HCT116 (cell line): ENCODE data around the gene NCOA5. TPM values are rescaled to one million over a fixed set of nuclear protein-coding genes. Genes with fewer than 3 reads are reported as not detected.

Experiments
- ATAC-seq: fragments of 200-7000 bp; cut with Tn5 transposase; 2 replicates; pipeline ENCODE4 v1.9.1; 2020; ENCODE audit warnings: mild to moderate bottlenecking, moderate library complexity
- BruUV-seq: library from RNA; stranded (reverse); fragments of 400-500 nt; replicated peaks from 2 replicates; lab custom pipeline; 2021; lab: Mats Ljungman, UMichigan
- CTCF ChIA-PET: fragments of 300-600 bp; sonication (Branson Sonifier 250); formaldehyde crosslinking; loops from one replicate; lab custom pipeline; 2021; ENCODE audit warnings: antibody characterized with exemption; lab: Charles Lee
- POLR2A ChIA-PET: fragments of 300-600, 350-600 bp; sonication (Branson Sonifier 250); formaldehyde crosslinking; loops from one replicate; lab custom pipeline; 2021; ENCODE audit warnings: antibody characterized with exemption; lab: Charles Lee
- RAD21 ChIA-PET, 2 experiments: fragments of 300-600 bp; sonication (Branson Sonifier 250); formaldehyde crosslinking; loops; one replicate each; lab custom pipeline; 2023; ENCODE audit warnings: low total read pairs in 2 of 2; ENCODE audit not compliant: uncharacterized antibody in 2 of 2, unreplicated experiment in 2 of 2, low non-redundant PET in 1 of 2; lab: Charles Lee
- DNase-seq: peaks from one replicate; pipeline ENCODE4 v3.0.0-alpha.2; 2010; ENCODE audit warnings: low read depth, low spot score
- H2AFZ ChIP-seq: fragments of 200-600 bp; shearing (Covaris generic), sonication (generic); 2 replicates; pipeline ENCODE4 v1.6.1; 2017; ENCODE audit warnings: low read depth, mixed run types, mixed read lengths, antibody characterized with exemption, low read length; ENCODE audit not compliant: poor library complexity, severe bottlenecking
- H3K27ac ChIP-seq: 2 replicates; pipeline ENCODE4 v1.5.1; 2012; ENCODE audit warnings: low read depth, low read length
- H3K27me3 ChIP-seq: fragments of 200-600 bp; sonication (generic); 2 replicates; pipeline ENCODE4 v1.6.1; 2016; ENCODE audit warnings: mixed run types, low read length, mixed read lengths; ENCODE audit not compliant: insufficient read depth
- H3K36me3 ChIP-seq, 2 experiments: fragments of 200-500 bp in 1 of 2; fragments of 200-600 bp in 1 of 2; sonication (Bioruptor generic) in 1 of 2; sonication (generic) in 1 of 2; 2 replicates each; pipeline versions ENCODE4 v1.5.1 to v1.6.1; 2014 to 2016; ENCODE audit warnings: low read length in 2 of 2, inconsistent platforms in 1 of 2, mixed read lengths in 1 of 2, mixed run types in 1 of 2; ENCODE audit not compliant: insufficient read depth in 2 of 2, control insufficient read depth in 1 of 2
- H3K4me1 ChIP-seq, 2 experiments: fragments of 200-600 bp in 1 of 2; sonication (generic) in 1 of 2; 2 replicates each; pipeline versions ENCODE4 v1.5.1 to v1.6.1; 2012 to 2017; ENCODE audit warnings: low read length in 2 of 2, inconsistent platforms in 1 of 2, mild to moderate bottlenecking in 1 of 2, mixed read lengths in 1 of 2, mixed run types in 1 of 2, moderate library complexity in 1 of 2; ENCODE audit not compliant: insufficient read depth in 2 of 2, control insufficient read depth in 1 of 2
- H3K4me2 ChIP-seq: fragments of 200-600 bp; sonication (generic); 2 replicates; pipeline ENCODE4 v1.6.1; 2017; ENCODE audit warnings: mixed run types, low read length, mixed read lengths
- H3K4me3 ChIP-seq, 2 experiments: fragments of 200-600 bp in 1 of 2; sonication (generic) in 1 of 2; replicated peaks in 1 of 2; 2 replicates each; pipeline ENCODE4 v1.5.1; 2011 to 2016; ENCODE audit warnings: low read length in 2 of 2, control low read depth in 1 of 2, low read depth in 1 of 2, mild to moderate bottlenecking in 1 of 2, mixed read lengths in 1 of 2, mixed run types in 1 of 2
- H3K79me2 ChIP-seq: fragments of 200-600 bp; sonication (generic); 2 replicates; pipeline ENCODE4 v1.6.1; 2017; ENCODE audit warnings: mild to moderate bottlenecking, mixed run types, low read length, moderate library complexity, mixed read lengths; ENCODE audit not compliant: insufficient read depth
- H3K9ac ChIP-seq: fragments of 200-600 bp; sonication (generic); 2 replicates; pipeline ENCODE4 v1.6.1; 2016; ENCODE audit warnings: low read length, mixed read lengths
- H3K9me2 ChIP-seq: fragments of 200-600 bp; sonication (generic), shearing (Covaris generic); 2 replicates; pipeline ENCODE4 v1.6.1; 2017; ENCODE audit warnings: mixed run types, mild to moderate bottlenecking, moderate library complexity; ENCODE audit not compliant: insufficient read depth
- H3K9me3 ChIP-seq, 2 experiments: fragments of 200-500 bp in 1 of 2; fragments of 200-600 bp in 1 of 2; sonication (Bioruptor generic) in 1 of 2; sonication (generic) in 1 of 2; 2 replicates each; pipeline ENCODE4 v1.6.1; 2014 to 2017; ENCODE audit warnings: low read length in 2 of 2, mixed read lengths in 2 of 2, inconsistent platforms in 1 of 2, low read depth in 1 of 2, mild to moderate bottlenecking in 1 of 2, mixed run types in 1 of 2, moderate library complexity in 1 of 2; ENCODE audit not compliant: control insufficient read depth in 1 of 2, insufficient read depth in 1 of 2
- H4K20me1 ChIP-seq: fragments of 200-600 bp; sonication (generic), shearing (Covaris generic); 2 replicates; pipeline ENCODE4 v1.6.1; 2017; ENCODE audit warnings: mixed run types, mild to moderate bottlenecking, moderate library complexity; ENCODE audit not compliant: insufficient read depth
- CEBPB ChIP-seq: IDR thresholded peaks from 2 replicates; pipeline ENCODE4 v1.6.1; 2012; ENCODE audit warnings: low read depth
- EZH2 ChIP-seq: fragments of 200-600 bp; sonication (generic); IDR thresholded peaks from 2 replicates; pipeline ENCODE4 v1.6.1; 2017; ENCODE audit warnings: antibody characterized with exemption, mixed run types
- EZH2phosphoT487 ChIP-seq: fragments of 200-600 bp; IDR thresholded peaks from 2 replicates; pipeline ENCODE4 v1.6.1; 2018; ENCODE audit warnings: antibody characterized with exemption, borderline replicate concordance
- FOSL1 ChIP-seq: IDR thresholded peaks from 2 replicates; pipeline ENCODE4 v1.6.1; 2012; ENCODE audit warnings: low read depth
- JUND ChIP-seq: IDR thresholded peaks from 2 replicates; pipeline ENCODE4 v1.6.1; 2012
- MAX ChIP-seq: IDR thresholded peaks from 2 replicates; pipeline ENCODE4 v1.6.1; 2012
- SIN3A ChIP-seq: IDR thresholded peaks from 2 replicates; pipeline ENCODE4 v1.6.1; 2012; ENCODE audit warnings: low read depth
- YY1 ChIP-seq: IDR thresholded peaks from 2 replicates; pipeline ENCODE4 v1.6.1; 2011; ENCODE audit warnings: low read length, low read depth, moderate library complexity, mild to moderate bottlenecking; ENCODE audit not compliant: insufficient replicate concordance; ENCODE audit errors: extremely low read depth
- intact Hi-C: fragments of 100-400 bp; cut with micrococcal nuclease; formaldehyde crosslinking; loops from 2 replicates; pipeline ENCODE4 v1.10.0; 2022
- total RNA-seq: library from RNA; stranded (reverse); gene quantifications from one replicate; pipeline ENCODE4 v1.2.1, GENCODE V29; 2021; ENCODE audit not compliant: unreplicated experiment
- TF ChIP-seq, protein P1 (sequence below): IDR thresholded peaks from 2 replicates; pipeline ENCODE4 v1.6.1; 2012
- TF ChIP-seq, protein P2 (sequence below), 3 experiments: fragments of 200-600 bp in 1 of 3; sonication (generic) in 1 of 3; IDR thresholded peaks in 2 of 3; conservative IDR thresholded peaks in 1 of 3; 2 replicates each; pipeline ENCODE4 v1.5.1; 2012 to 2017; ENCODE audit warnings: low read depth in 2 of 3, low read length in 2 of 3, antibody characterized with exemption in 1 of 3, borderline replicate concordance in 1 of 3, control low read depth in 1 of 3, mild to moderate bottlenecking in 1 of 3, mixed read lengths in 1 of 3, mixed run types in 1 of 3, moderate library complexity in 1 of 3; ENCODE audit not compliant: insufficient read depth in 1 of 3

Gene NCOA5
- total RNA-seq, 1 experiment from 2014 or later: 31.6 TPM

- peaks cover 31% of the 10 kb centered on the region; the same call in 1 of the 2 replicates for H4K20me1 ChIP-seq
- CTCF ChIA-PET: no interaction called here
- no peak for TF ChIP-seq MAX
- TF ChIP-seq EZH2phosphoT487: no peak
- no peak for TF ChIP-seq JUND
- TF ChIP-seq EZH2: no peak
- no peak for TF ChIP-seq YY1
- TF ChIP-seq CEBPB: no peak
- TF ChIP-seq, protein P1, sequence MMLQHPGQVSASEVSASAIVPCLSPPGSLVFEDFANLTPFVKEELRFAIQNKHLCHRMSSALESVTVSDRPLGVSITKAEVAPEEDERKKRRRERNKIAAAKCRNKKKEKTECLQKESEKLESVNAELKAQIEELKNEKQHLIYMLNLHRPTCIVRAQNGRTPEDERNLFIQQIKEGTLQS: no peak
- no peak for TF ChIP-seq SIN3A
- no peak for TF ChIP-seq FOSL1
- TF ChIP-seq, protein P2, sequence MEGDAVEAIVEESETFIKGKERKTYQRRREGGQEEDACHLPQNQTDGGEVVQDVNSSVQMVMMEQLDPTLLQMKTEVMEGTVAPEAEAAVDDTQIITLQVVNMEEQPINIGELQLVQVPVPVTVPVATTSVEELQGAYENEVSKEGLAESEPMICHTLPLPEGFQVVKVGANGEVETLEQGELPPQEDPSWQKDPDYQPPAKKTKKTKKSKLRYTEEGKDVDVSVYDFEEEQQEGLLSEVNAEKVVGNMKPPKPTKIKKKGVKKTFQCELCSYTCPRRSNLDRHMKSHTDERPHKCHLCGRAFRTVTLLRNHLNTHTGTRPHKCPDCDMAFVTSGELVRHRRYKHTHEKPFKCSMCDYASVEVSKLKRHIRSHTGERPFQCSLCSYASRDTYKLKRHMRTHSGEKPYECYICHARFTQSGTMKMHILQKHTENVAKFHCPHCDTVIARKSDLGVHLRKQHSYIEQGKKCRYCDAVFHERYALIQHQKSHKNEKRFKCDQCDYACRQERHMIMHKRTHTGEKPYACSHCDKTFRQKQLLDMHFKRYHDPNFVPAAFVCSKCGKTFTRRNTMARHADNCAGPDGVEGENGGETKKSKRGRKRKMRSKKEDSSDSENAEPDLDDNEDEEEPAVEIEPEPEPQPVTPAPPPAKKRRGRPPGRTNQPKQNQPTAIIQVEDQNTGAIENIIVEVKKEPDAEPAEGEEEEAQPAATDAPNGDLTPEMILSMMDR (IDR thresholded peaks at IDR 0.05 in 2 of 3, conservative IDR thresholded peaks at IDR 0.05 in 1 of 3; ENCODE audit: borderline replicate concordance in 1 of 3, insufficient read depth in 1 of 3, low read depth in 2 of 3, low read length in 2 of 3): no peak
Measured at GRCh38 chr20:46081074-46081473, 8.7 kb downstream of the NCOA5 start.

More at GRCh38 chr20:46081074-46081473, 8.7 kb downstream of the NCOA5 start:
- no peaks in the 10 kb centered on the region for H3K9me3 ChIP-seq
- no peaks in the 10 kb centered on the region for H3K27me3 ChIP-seq
- H3K4me1 ChIP-seq: peaks cover 17% of the 10 kb centered on the region in 2 experiments
- peaks cover 9 to 21% of the 10 kb centered on the region in 2 experiments; a peak in 3 of 4 replicates for H3K36me3 ChIP-seq
- H2AFZ ChIP-seq: no peak overlapping the region
- H3K4me3 ChIP-seq: no peak overlapping the region
- no peaks in the 10 kb centered on the region for H3K9me2 ChIP-seq
- RAD21 ChIA-PET: no interaction called here
- intact Hi-C loops: no loop called here
- BruUV-seq: no TSS peak
- H3K4me2 ChIP-seq: no peak overlapping the region
- DNase-seq (no peak), ATAC-seq (no peak)
- peaks cover 84% of the 10 kb centered on the region for H3K79me2 ChIP-seq
- no peak overlapping the region for H3K27ac ChIP-seq
- POLR2A ChIA-PET: no interaction called here
- no peak overlapping the region for H3K9ac ChIP-seq
